Astrocyte (in vitro differentiated cells and primary cell): ENCODE results near the gene AGA. TPM values are rescaled to one million over a fixed set of nuclear protein-coding genes. Genes with fewer than 3 reads are reported as not detected.

Experiments used
- DNase-seq: peaks from one replicate; pipeline ENCODE4 v3.0.0-alpha.2; 2010; ENCODE audit warnings: low read depth
- FAIRE-seq: peaks from 2 replicates; lab custom pipeline; 2011; peaks lifted over from hg19 to GRCh38; lab: Jason Lieb, UNC
- H2AFZ ChIP-seq: 2 replicates; pipeline ENCODE4 v1.6.0; 2012; ENCODE audit warnings: low read depth, low read length, inconsistent platforms
- H3K27ac ChIP-seq: 2 replicates; pipeline ENCODE4 v1.5.1; 2011; ENCODE audit warnings: low read depth, low read length, inconsistent platforms
- H3K27me3 ChIP-seq: 2 replicates; pipeline ENCODE4 v1.6.0; 2011; ENCODE audit warnings: low read length, inconsistent platforms; ENCODE audit not compliant: insufficient read depth
- H3K36me3 ChIP-seq: 2 replicates; pipeline ENCODE4 v1.5.1; 2011; ENCODE audit warnings: low read length, inconsistent platforms; ENCODE audit not compliant: insufficient read depth
- H3K4me1 ChIP-seq: 2 replicates; pipeline ENCODE4 v1.5.1; 2011; ENCODE audit warnings: low read length, inconsistent platforms; ENCODE audit not compliant: insufficient read depth
- H3K4me2 ChIP-seq: 2 replicates; pipeline ENCODE4 v1.6.0; 2012; ENCODE audit warnings: low read length, inconsistent platforms
- H3K4me3 ChIP-seq: 2 replicates; pipeline ENCODE4 v1.5.1; 2011; ENCODE audit warnings: low read depth, mild to moderate bottlenecking, low read length, inconsistent platforms; ENCODE audit not compliant: insufficient read depth
- H3K79me2 ChIP-seq: 2 replicates; pipeline ENCODE4 v1.6.0; 2012; ENCODE audit warnings: mild to moderate bottlenecking, low read length, inconsistent platforms; ENCODE audit not compliant: insufficient read depth
- H3K9ac ChIP-seq: 2 replicates; pipeline ENCODE4 v1.6.0; 2012; ENCODE audit warnings: mild to moderate bottlenecking, low read length, inconsistent platforms
- H3K9me3 ChIP-seq: 2 replicates; pipeline ENCODE4 v1.5.1; 2012; ENCODE audit warnings: low read depth, mild to moderate bottlenecking, low read length, inconsistent platforms; ENCODE audit not compliant: insufficient read depth
- H4K20me1 ChIP-seq: 2 replicates; pipeline ENCODE4 v1.6.0; 2012; ENCODE audit warnings: low read length, inconsistent platforms; ENCODE audit not compliant: insufficient read depth
- H3K27ac Mint-ChIP-seq: one replicate; pipeline ENCODE4 v1.8.0; 2021; ENCODE audit warnings: mild to moderate bottlenecking, mixed read lengths; ENCODE audit not compliant: unreplicated experiment
- H3K27me3 Mint-ChIP-seq: one replicate; pipeline ENCODE4 v1.8.0; 2021; ENCODE audit warnings: low read depth, mixed read lengths; ENCODE audit not compliant: unreplicated experiment
- H3K36me3 Mint-ChIP-seq: one replicate; pipeline ENCODE4 v1.8.0; 2021; ENCODE audit warnings: low read depth, mixed read lengths; ENCODE audit not compliant: unreplicated experiment
- H3K4me1 Mint-ChIP-seq: one replicate; pipeline ENCODE4 v1.8.0; 2021; ENCODE audit warnings: low read depth, mixed read lengths; ENCODE audit not compliant: unreplicated experiment
- H3K4me3 Mint-ChIP-seq: one replicate; pipeline ENCODE4 v1.8.0; 2021; ENCODE audit warnings: mild to moderate bottlenecking, moderate library complexity, mixed read lengths; ENCODE audit not compliant: unreplicated experiment
- H3K9me3 Mint-ChIP-seq: one replicate; pipeline ENCODE4 v1.8.0; 2021; ENCODE audit warnings: mild to moderate bottlenecking, mixed read lengths; ENCODE audit not compliant: unreplicated experiment
- EZH2 ChIP-seq: IDR thresholded peaks from 2 replicates; pipeline ENCODE4 v1.6.1; 2012; ENCODE audit warnings: mild to moderate bottlenecking, low read length, inconsistent platforms; ENCODE audit not compliant: insufficient read depth
- total RNA-seq: library from RNA; stranded (reverse); gene quantifications from 2 replicates; pipeline ENCODE4 v1.2.1, GENCODE V29; 2021
- TF ChIP-seq, protein P1 (sequence below): IDR thresholded peaks from 2 replicates; pipeline ENCODE4 v1.5.1; 2011; ENCODE audit warnings: low read depth, mild to moderate bottlenecking, inconsistent platforms, low read length, moderate library complexity; ENCODE audit not compliant: insufficient read depth

AGA gene
- total RNA-seq, 1 donor from 2014 or later: 15.1 TPM

DNA sequence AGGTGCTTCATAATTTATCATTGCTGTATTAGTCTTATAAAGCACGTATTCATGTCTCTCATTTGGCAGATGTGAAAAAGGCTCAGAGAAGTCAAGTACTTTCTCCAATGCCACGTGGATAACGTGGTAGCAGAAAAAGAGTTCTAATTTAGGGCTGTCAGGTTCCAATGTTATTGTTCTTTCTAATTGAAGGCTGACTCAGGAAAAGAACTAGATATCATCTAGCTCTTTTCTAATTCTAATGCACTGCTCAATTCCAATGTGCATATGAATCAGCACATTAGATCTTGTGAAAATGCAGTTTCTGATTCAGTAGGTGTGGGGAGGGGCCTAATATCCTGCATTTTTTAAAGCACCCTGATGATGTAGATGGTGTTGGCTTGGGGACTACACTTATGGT lies 22.8 kb downstream of the AGA start:
- no peaks in the 10 kb centered on the region for H3K36me3 Mint-ChIP-seq
- Histone ChIP-seq H3K4me3 (no peak overlapping the region), H3K79me2 (no peaks in the 10 kb centered on the region), H2AFZ (no peak overlapping the region), H3K4me2 (no peak overlapping the region), H4K20me1 (no peaks in the 10 kb centered on the region), H3K4me1 (no peaks in the 10 kb centered on the region), H3K27ac (no peak overlapping the region), H3K36me3 (no peaks in the 10 kb centered on the region), H3K9me3 (no peaks in the 10 kb centered on the region), H3K27me3 (no peaks in the 10 kb centered on the region), H3K9ac (no peak overlapping the region)
- H3K4me3 Mint-ChIP-seq: no peak overlapping the region
- H3K27me3 Mint-ChIP-seq: no peaks in the 10 kb centered on the region
- TF ChIP-seq, protein P1, sequence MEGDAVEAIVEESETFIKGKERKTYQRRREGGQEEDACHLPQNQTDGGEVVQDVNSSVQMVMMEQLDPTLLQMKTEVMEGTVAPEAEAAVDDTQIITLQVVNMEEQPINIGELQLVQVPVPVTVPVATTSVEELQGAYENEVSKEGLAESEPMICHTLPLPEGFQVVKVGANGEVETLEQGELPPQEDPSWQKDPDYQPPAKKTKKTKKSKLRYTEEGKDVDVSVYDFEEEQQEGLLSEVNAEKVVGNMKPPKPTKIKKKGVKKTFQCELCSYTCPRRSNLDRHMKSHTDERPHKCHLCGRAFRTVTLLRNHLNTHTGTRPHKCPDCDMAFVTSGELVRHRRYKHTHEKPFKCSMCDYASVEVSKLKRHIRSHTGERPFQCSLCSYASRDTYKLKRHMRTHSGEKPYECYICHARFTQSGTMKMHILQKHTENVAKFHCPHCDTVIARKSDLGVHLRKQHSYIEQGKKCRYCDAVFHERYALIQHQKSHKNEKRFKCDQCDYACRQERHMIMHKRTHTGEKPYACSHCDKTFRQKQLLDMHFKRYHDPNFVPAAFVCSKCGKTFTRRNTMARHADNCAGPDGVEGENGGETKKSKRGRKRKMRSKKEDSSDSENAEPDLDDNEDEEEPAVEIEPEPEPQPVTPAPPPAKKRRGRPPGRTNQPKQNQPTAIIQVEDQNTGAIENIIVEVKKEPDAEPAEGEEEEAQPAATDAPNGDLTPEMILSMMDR: no peak
- no peak for TF ChIP-seq EZH2
- H3K4me1 Mint-ChIP-seq: no peaks in the 10 kb centered on the region
- H3K9me3 Mint-ChIP-seq: peaks cover 6% of the 10 kb centered on the region
- DNase-seq: no peak
- FAIRE-seq: no peak
- no peak overlapping the region for H3K27ac Mint-ChIP-seq

DNA sequence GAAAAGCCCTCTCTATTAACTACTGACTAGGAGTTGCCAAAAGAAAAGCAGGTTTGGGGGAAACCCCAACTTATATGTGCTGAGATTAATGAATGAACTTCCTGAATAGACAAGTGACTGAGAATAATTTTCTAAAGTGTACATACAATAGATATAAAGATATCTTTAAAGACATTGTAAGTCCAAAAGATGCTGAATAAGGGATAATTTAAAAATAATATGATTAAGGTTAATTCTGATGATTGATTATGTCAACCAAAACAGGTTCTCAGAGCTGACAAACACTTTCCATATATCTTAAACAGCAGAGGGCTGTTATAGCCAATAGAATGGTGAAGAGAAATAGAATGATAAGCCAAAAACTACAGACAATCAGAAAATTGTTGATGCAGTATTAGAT lies 28.6 kb downstream of the AGA start:
- Histone ChIP-seq H3K27ac (no peak overlapping the region), H3K4me1 (no peaks in the 10 kb centered on the region), H2AFZ (no peak overlapping the region), H3K27me3 (no peaks in the 10 kb centered on the region), H3K9me3 (no peaks in the 10 kb centered on the region), H3K4me3 (no peak overlapping the region), H3K79me2 (no peaks in the 10 kb centered on the region), H3K9ac (no peak overlapping the region), H3K36me3 (no peaks in the 10 kb centered on the region), H3K4me2 (no peak overlapping the region), H4K20me1 (no peaks in the 10 kb centered on the region)
- DNase-seq (no peak), FAIRE-seq (no peak)
- H3K27me3 Mint-ChIP-seq: no peaks in the 10 kb centered on the region
- no peaks in the 10 kb centered on the region for H3K4me1 Mint-ChIP-seq
- no peak overlapping the region for H3K27ac Mint-ChIP-seq
- no peaks in the 10 kb centered on the region for H3K36me3 Mint-ChIP-seq
- TF ChIP-seq, protein P1: no peak
- TF ChIP-seq EZH2: no peak
- H3K4me3 Mint-ChIP-seq: no peak overlapping the region
- peaks cover 7% of the 10 kb centered on the region for H3K9me3 Mint-ChIP-seq

DNA sequence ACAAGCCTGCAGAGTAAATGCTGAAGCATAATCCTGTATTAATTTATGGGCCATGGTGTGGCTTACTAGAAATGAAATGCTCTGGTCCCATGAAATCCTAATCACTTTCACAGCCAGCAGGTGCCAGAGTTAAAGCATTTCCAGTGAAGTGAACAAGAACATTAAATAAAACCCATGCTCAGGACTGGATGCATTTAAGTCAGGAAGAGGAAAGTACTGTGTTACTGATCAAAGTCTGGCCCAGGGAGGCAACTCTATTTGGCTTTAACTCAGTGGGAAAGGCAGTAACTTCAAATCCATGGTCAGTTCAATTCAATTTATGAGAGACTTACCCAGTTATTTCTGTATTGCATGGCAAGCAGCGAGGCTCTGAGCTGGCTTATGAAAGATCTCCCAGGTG lies 29.2 kb downstream of the AGA start:
- Mint-ChIP-seq H3K27ac (no peak overlapping the region), H3K9me3 (peaks cover 7% of the 10 kb centered on the region), H3K4me1 (no peaks in the 10 kb centered on the region), H3K27me3 (no peaks in the 10 kb centered on the region), H3K4me3 (no peak overlapping the region), H3K36me3 (no peaks in the 10 kb centered on the region)
- Histone ChIP-seq H3K9ac (no peak overlapping the region), H3K27ac (no peak overlapping the region), H3K9me3 (no peaks in the 10 kb centered on the region), H3K36me3 (no peaks in the 10 kb centered on the region), H3K4me3 (no peak overlapping the region), H3K4me2 (no peak overlapping the region), H4K20me1 (no peaks in the 10 kb centered on the region), H3K4me1 (no peaks in the 10 kb centered on the region), H3K79me2 (no peaks in the 10 kb centered on the region), H2AFZ (no peak overlapping the region), H3K27me3 (no peaks in the 10 kb centered on the region)
- DNase-seq (no peak), FAIRE-seq (no peak)
- no peak for TF ChIP-seq EZH2
- TF ChIP-seq, protein P1: no peak
